ENCODE data around the gene NCOA7. TPM values are rescaled to one million over a fixed set of nuclear protein-coding genes. Genes with fewer than 3 reads are reported as not detected.

Gene NCOA7
- total RNA-seq, 1 donor from 2014 or later, result 74.9 TPM

DNA sequence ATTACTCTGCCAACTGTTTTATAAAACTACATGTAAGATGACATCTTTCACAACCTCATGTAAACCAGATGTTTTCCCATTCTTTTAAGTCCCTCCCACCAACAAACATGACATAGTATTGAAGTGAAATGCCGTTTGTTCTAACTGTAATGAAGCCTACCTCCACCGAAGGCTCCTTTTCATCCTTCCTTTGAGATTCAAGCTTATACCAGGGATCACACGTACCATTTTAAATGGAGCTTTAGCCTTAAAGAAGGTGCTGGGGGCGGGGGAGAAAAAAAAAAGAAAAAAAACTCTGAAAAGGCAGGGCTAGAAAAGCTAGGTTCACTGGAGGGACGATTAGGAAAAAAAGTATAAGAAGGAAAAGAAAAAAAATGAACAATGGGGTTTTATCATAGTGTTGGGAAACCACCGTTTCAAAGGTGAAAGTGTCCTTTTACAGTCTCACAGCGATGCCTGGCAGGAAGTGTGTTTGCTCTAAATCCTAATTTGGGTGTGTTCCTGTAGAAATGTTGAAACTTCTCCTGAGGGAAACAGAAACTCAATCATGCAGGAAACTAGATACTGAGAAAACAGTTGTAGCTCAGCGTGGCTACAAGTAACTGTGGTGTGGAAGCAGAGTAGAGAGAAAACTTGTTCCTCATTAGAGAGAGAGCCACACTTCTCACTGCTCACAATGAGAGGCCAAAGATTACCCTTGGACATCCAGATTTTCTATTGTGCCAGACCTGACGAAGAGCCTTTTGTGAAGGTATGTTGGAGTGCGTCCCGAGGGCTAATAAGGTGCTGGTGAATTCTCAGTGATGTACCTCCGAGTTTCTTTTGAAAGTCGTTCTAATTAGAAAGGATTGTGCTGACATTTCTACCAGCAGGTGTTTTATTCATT is 128.2 kb downstream of the NCOA7 start:
- no peak for DNase-seq (ENCODE audit: low spot score)
- Mint-ChIP-seq H3K9me3 (ENCODE audit: low read depth) (no peaks in the 10 kb centered on the region), H3K27me3 (ENCODE audit: low read depth) (no peaks in the 10 kb centered on the region), H3K36me3 (ENCODE audit: low read depth) (peaks cover 44% of the 10 kb centered on the region), H3K4me3 (ENCODE audit: unreplicated experiment) (peak overlapping the region; percentile 44), H3K27ac (ENCODE audit: unreplicated experiment) (peak overlapping the region; percentile 93), H3K4me1 (ENCODE audit: low read depth) (peaks cover 48% of the 10 kb centered on the region)
- TF ChIP-seq, protein P1, sequence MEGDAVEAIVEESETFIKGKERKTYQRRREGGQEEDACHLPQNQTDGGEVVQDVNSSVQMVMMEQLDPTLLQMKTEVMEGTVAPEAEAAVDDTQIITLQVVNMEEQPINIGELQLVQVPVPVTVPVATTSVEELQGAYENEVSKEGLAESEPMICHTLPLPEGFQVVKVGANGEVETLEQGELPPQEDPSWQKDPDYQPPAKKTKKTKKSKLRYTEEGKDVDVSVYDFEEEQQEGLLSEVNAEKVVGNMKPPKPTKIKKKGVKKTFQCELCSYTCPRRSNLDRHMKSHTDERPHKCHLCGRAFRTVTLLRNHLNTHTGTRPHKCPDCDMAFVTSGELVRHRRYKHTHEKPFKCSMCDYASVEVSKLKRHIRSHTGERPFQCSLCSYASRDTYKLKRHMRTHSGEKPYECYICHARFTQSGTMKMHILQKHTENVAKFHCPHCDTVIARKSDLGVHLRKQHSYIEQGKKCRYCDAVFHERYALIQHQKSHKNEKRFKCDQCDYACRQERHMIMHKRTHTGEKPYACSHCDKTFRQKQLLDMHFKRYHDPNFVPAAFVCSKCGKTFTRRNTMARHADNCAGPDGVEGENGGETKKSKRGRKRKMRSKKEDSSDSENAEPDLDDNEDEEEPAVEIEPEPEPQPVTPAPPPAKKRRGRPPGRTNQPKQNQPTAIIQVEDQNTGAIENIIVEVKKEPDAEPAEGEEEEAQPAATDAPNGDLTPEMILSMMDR (IDR thresholded peaks at IDR 0.05), result no peak

DNA sequence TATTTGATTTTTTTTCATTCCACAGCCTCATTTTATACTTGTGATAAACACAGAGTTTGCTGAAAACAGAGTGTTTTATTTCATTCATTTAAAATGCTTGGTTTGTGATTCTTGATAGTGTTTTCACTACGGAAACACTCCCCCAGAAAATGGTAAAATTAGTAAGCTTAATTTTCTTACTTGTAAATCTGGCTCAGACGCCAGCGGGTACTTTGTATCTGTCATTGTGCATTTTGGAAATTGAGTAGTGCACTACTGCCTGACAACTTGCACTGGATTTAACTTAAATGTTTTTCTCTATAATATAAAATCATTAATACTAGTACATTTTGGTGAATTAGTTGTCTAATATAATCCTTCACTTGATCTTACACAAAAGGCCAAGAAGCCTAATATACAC is 128.9 kb downstream of the NCOA7 start:
- Mint-ChIP-seq H3K27ac (ENCODE audit: unreplicated experiment) (peak overlapping the region; percentile 93), H3K36me3 (ENCODE audit: low read depth) (peaks cover 45% of the 10 kb centered on the region), H3K4me3 (ENCODE audit: unreplicated experiment) (peak overlapping the region; percentile 44), H3K4me1 (ENCODE audit: low read depth) (peaks cover 54% of the 10 kb centered on the region), H3K9me3 (ENCODE audit: low read depth) (no peaks in the 10 kb centered on the region), H3K27me3 (ENCODE audit: low read depth) (no peaks in the 10 kb centered on the region)
- TF ChIP-seq, protein P1 (IDR thresholded peaks at IDR 0.05), result no peak
- no peak for DNase-seq (ENCODE audit: low spot score)

DNA sequence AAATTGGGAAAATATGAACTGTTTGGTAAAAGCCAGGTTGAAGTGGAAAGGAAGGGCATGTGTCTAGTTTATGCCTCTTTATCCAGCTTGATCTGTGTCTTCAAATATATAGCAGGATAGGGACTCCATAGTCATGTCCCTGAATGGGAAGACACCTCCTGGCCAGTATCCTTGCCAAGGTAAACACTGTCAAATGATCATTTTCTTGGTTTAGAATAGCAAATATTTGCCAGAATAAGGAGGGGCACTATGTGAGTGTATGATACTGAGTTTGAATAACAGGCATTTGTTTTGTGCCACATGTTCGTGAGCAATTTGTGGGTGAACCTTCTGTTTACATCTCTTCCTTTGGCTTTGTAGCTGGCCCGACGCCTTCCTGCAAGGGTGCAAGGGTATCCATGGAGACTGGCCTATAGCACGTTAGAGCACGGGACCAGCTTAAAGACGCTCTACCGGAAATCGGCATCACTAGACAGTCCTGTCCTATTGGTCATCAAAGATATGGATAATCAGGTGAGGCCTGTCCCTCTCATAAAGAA is 131.6 kb downstream of the NCOA7 start:
- H3K4me3 Mint-ChIP-seq (ENCODE audit: unreplicated experiment), result no peak overlapping the region
- DNase-seq (ENCODE audit: low spot score), result no peak
- no peaks in the 10 kb centered on the region for H3K27me3 Mint-ChIP-seq (ENCODE audit: low read depth)
- no peak overlapping the region for H3K27ac Mint-ChIP-seq (ENCODE audit: unreplicated experiment)
- H3K9me3 Mint-ChIP-seq (ENCODE audit: low read depth), result no peaks in the 10 kb centered on the region
- TF ChIP-seq, protein P1 (IDR thresholded peaks at IDR 0.05), result no peak
- H3K4me1 Mint-ChIP-seq (ENCODE audit: low read depth), result peaks cover 76% of the 10 kb centered on the region
- H3K36me3 Mint-ChIP-seq (ENCODE audit: low read depth), result peaks cover 35% of the 10 kb centered on the region

DNA sequence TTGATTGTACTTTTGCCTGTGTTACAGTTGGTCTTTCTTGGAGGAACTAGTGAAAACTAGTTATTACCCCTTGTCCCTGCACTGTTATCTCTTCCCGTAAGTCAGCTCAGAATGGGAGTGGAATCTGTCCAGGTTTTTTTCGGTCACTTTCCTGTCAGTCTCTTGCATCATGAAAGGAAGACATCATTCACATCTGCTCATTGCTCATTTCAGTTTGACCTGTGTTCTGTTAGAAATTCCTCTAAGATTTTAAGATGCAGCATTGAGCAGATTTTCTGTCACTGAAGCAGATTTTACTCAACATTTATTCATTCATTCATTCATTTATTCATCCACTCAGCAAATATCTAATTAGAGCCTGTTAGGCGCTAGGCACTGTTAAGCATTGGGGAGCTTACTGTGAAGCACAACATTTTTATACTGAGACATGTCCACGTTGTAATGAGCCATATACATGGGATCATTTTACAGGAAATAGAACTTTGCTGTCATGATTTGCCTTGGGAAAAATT is 132.7 kb downstream of the NCOA7 start:
- no peak overlapping the region for H3K4me3 Mint-ChIP-seq (ENCODE audit: unreplicated experiment)
- peak overlapping the region; percentile 9 for H3K27ac Mint-ChIP-seq (ENCODE audit: unreplicated experiment)

DNA sequence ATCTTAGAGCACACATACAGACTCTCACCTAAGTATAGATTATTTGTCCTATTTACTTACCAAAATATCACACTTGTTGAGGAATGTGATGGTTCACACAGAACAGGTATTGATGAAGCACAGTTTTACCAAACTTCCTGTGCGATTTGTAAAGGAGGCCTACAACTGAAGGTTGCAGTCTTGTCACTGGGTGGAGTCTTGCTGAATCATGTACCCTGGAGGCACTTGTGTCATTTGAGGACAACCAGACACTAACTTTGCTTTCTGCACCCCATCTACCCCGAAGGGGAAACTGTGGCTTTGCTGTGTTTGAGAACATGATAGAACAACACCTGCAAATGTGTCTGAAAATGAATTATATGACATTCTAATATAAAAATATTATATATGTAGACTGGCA is 133.4 kb downstream of the NCOA7 start:
- Mint-ChIP-seq H3K4me3 (ENCODE audit: unreplicated experiment) (no peak overlapping the region), H3K36me3 (ENCODE audit: low read depth) (peaks cover 45% of the 10 kb centered on the region), H3K4me1 (ENCODE audit: low read depth) (peaks cover 68% of the 10 kb centered on the region)

More for the DNA sequence above, 132.7 kb downstream of the NCOA7 start:
- H3K27me3 Mint-ChIP-seq (ENCODE audit: low read depth), result no peaks in the 10 kb centered on the region
- no peak for DNase-seq (ENCODE audit: low spot score)
- TF ChIP-seq, protein P1 (IDR thresholded peaks at IDR 0.05), result no peak
- peaks cover 76% of the 10 kb centered on the region for H3K4me1 Mint-ChIP-seq (ENCODE audit: low read depth)
- H3K36me3 Mint-ChIP-seq (ENCODE audit: low read depth), result peaks cover 44% of the 10 kb centered on the region
- H3K9me3 Mint-ChIP-seq (ENCODE audit: low read depth), result no peaks in the 10 kb centered on the region

More for the DNA sequence above, 133.4 kb downstream of the NCOA7 start:
- DNase-seq (ENCODE audit: low spot score), result no peak
- no peak overlapping the region for H3K27ac Mint-ChIP-seq (ENCODE audit: unreplicated experiment)
- TF ChIP-seq, protein P1 (IDR thresholded peaks at IDR 0.05), result no peak
- H3K27me3 Mint-ChIP-seq (ENCODE audit: low read depth), result no peaks in the 10 kb centered on the region
- no peaks in the 10 kb centered on the region for H3K9me3 Mint-ChIP-seq (ENCODE audit: low read depth)
